HEK293 (cell line): Measurements from ENCODE around the gene STAB2.

Source experiments
- CTCF ChIP-seq: fragments of 450-650 bp; formaldehyde crosslinking; IDR thresholded peaks from 2 replicates; pipeline ENCODE4 v1.5.1; 2016; ENCODE audit warnings: missing biosample characterization, missing genetic modification characterization
- ZNF157 ChIP-seq: fragments of 450-650 bp; formaldehyde crosslinking; IDR thresholded peaks from 2 replicates; pipeline ENCODE4 v1.5.1; 2016; ENCODE audit warnings: missing biosample characterization, missing genetic modification characterization
- ZNF785 ChIP-seq: fragments of 450-650 bp; formaldehyde crosslinking; IDR thresholded peaks from 2 replicates; pipeline ENCODE4 v1.5.1; 2016; ENCODE audit warnings: missing biosample characterization, missing genetic modification characterization

DNA sequence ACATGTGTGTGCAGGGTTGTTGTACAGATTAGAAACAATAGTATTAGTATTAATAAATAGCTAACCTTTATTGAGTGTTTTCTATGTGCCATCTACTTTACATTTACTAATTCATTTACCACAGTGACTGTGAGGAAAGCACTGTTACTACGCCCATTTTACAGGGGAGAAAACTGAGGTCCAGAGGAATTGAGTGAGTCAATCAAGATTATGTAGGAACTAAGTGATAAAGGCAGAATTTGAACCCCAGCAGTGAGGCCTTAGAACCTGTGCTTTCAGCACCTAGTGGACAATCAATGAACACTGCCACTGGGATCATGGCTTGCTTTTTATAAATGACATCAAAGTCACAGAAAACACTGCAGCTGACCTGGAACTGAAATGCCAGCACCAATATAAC, 225.7 kb downstream of the STAB2 start:
- TF ChIP-seq ZNF157 (tag by site-specific recombination), result no peak
- no peak for TF ChIP-seq CTCF (tag by site-specific recombination)
- TF ChIP-seq ZNF785, result no peak
